ENCODE measurements around the gene CUBN.

The CUBN gene

GRCh38 chr10:17061418-17061817 is 68.2 kb downstream of the CUBN start:
- TF ChIP-seq EZH2 (IDR thresholded peaks at IDR 0.05) (no peak), POLR2AphosphoS5 (IDR thresholded peaks at IDR 0.05; ENCODE audit: borderline replicate concordance, low read depth, low read length) (no peak), FOXP2 (optimal IDR thresholded peaks at IDR 0.05; ENCODE audit: control extremely low read depth, extremely low read length, insufficient read depth) (no peak)
- no peak overlapping the region for H3K27ac ChIP-seq
- no peak for DNase-seq (ENCODE audit: low read depth, low spot score)
- H3K9ac ChIP-seq (ENCODE audit: insufficient read length) = no peak overlapping the region
- no peak overlapping the region for H3K4me3 ChIP-seq
- no peaks in the 10 kb centered on the region for H3K36me3 ChIP-seq (ENCODE audit: insufficient read depth, low read length)
- no peaks in the 10 kb centered on the region for H3K9me3 ChIP-seq (ENCODE audit: low read depth, low read length)

- no peak for TF ChIP-seq FOXP2 (optimal IDR thresholded peaks at IDR 0.05; ENCODE audit: control extremely low read depth, extremely low read length, insufficient read depth)
- no peak for TF ChIP-seq EZH2 (IDR thresholded peaks at IDR 0.05)
- TF ChIP-seq POLR2AphosphoS5 (IDR thresholded peaks at IDR 0.05; ENCODE audit: borderline replicate concordance, low read depth, low read length) = no peak
- Histone ChIP-seq H3K27ac (no peak overlapping the region), H3K9me3 (ENCODE audit: low read depth, low read length) (no peaks in the 10 kb centered on the region), H3K9ac (ENCODE audit: insufficient read length) (no peak overlapping the region), H3K4me3 (no peak overlapping the region), H3K36me3 (ENCODE audit: insufficient read depth, low read length) (no peaks in the 10 kb centered on the region)
- DNase-seq (ENCODE audit: low read depth, low spot score) = no peak
Observed at GRCh38 chr10:17060289-17060688, 69.3 kb downstream of the CUBN start.

GRCh38 chr10:17059197-17059688 is 70.4 kb downstream of the CUBN start:
- peak overlapping the region; percentile 54; the same call in 1 of the 2 replicates for H3K27ac ChIP-seq
- TF ChIP-seq FOXP2 (optimal IDR thresholded peaks at IDR 0.05; ENCODE audit: control extremely low read depth, extremely low read length, insufficient read depth) (no peak), POLR2AphosphoS5 (IDR thresholded peaks at IDR 0.05; ENCODE audit: borderline replicate concordance, low read depth, low read length) (no peak), EZH2 (IDR thresholded peaks at IDR 0.05) (no peak)
- no peak overlapping the region for H3K4me3 ChIP-seq
- H3K36me3 ChIP-seq (ENCODE audit: insufficient read depth, low read length) = no peaks in the 10 kb centered on the region
- no peak for DNase-seq (ENCODE audit: low read depth, low spot score)
- no peaks in the 10 kb centered on the region for H3K9me3 ChIP-seq (ENCODE audit: low read depth, low read length)
- no peak overlapping the region for H3K9ac ChIP-seq (ENCODE audit: insufficient read length)

- no peak overlapping the region for H3K4me3 ChIP-seq
- H3K36me3 ChIP-seq (ENCODE audit: insufficient read depth, low read length) = no peaks in the 10 kb centered on the region
- no peaks in the 10 kb centered on the region for H3K9me3 ChIP-seq (ENCODE audit: low read depth, low read length)
- no peak for DNase-seq (ENCODE audit: low read depth, low spot score)
- no peak overlapping the region for H3K27ac ChIP-seq
- TF ChIP-seq EZH2 (IDR thresholded peaks at IDR 0.05) (no peak), FOXP2 (optimal IDR thresholded peaks at IDR 0.05; ENCODE audit: control extremely low read depth, extremely low read length, insufficient read depth) (no peak), POLR2AphosphoS5 (IDR thresholded peaks at IDR 0.05; ENCODE audit: borderline replicate concordance, low read depth, low read length) (no peak)
- no peak overlapping the region for H3K9ac ChIP-seq (ENCODE audit: insufficient read length)
Observed at GRCh38 chr10:17058093-17058492, 71.5 kb downstream of the CUBN start.

- Histone ChIP-seq H3K9ac (ENCODE audit: insufficient read length) (no peak overlapping the region), H3K27ac (no peak overlapping the region), H3K4me3 (no peak overlapping the region), H3K9me3 (ENCODE audit: low read depth, low read length) (no peaks in the 10 kb centered on the region), H3K36me3 (ENCODE audit: insufficient read depth, low read length) (no peaks in the 10 kb centered on the region)
- no peak for TF ChIP-seq EZH2 (IDR thresholded peaks at IDR 0.05)
- TF ChIP-seq POLR2AphosphoS5 (IDR thresholded peaks at IDR 0.05; ENCODE audit: borderline replicate concordance, low read depth, low read length) = no peak
- no peak for TF ChIP-seq FOXP2 (optimal IDR thresholded peaks at IDR 0.05; ENCODE audit: control extremely low read depth, extremely low read length, insufficient read depth)
- no peak for DNase-seq (ENCODE audit: low read depth, low spot score)
Observed at GRCh38 chr10:17056781-17057428, 72.7 kb downstream of the CUBN start.

- H3K36me3 ChIP-seq (ENCODE audit: insufficient read depth, low read length) = no peaks in the 10 kb centered on the region
- H3K9me3 ChIP-seq (ENCODE audit: low read depth, low read length) = no peaks in the 10 kb centered on the region
- DNase-seq (ENCODE audit: low read depth, low spot score) = no peak
- TF ChIP-seq FOXP2 (optimal IDR thresholded peaks at IDR 0.05; ENCODE audit: control extremely low read depth, extremely low read length, insufficient read depth) (no peak), POLR2AphosphoS5 (IDR thresholded peaks at IDR 0.05; ENCODE audit: borderline replicate concordance, low read depth, low read length) (no peak), EZH2 (IDR thresholded peaks at IDR 0.05) (no peak)
- H3K27ac ChIP-seq = no peak overlapping the region
- no peak overlapping the region for H3K4me3 ChIP-seq
- H3K9ac ChIP-seq (ENCODE audit: insufficient read length) = no peak overlapping the region
Observed at GRCh38 chr10:17053513-17053912, 76.1 kb downstream of the CUBN start.

GRCh38 chr10:17053061-17053460 is 76.5 kb downstream of the CUBN start:
- Histone ChIP-seq H3K27ac (no peak overlapping the region), H3K9me3 (ENCODE audit: low read depth, low read length) (no peaks in the 10 kb centered on the region), H3K9ac (ENCODE audit: insufficient read length) (no peak overlapping the region), H3K36me3 (ENCODE audit: insufficient read depth, low read length) (no peaks in the 10 kb centered on the region), H3K4me3 (no peak overlapping the region)
- TF ChIP-seq POLR2AphosphoS5 (IDR thresholded peaks at IDR 0.05; ENCODE audit: borderline replicate concordance, low read depth, low read length) (no peak), EZH2 (IDR thresholded peaks at IDR 0.05) (no peak), FOXP2 (optimal IDR thresholded peaks at IDR 0.05; ENCODE audit: control extremely low read depth, extremely low read length, insufficient read depth) (no peak)
- DNase-seq (ENCODE audit: low read depth, low spot score) = no peak

- Histone ChIP-seq H3K9ac (ENCODE audit: insufficient read length) (no peak overlapping the region), H3K36me3 (ENCODE audit: insufficient read depth, low read length) (no peaks in the 10 kb centered on the region), H3K27ac (no peak overlapping the region), H3K4me3 (no peak overlapping the region), H3K9me3 (ENCODE audit: low read depth, low read length) (no peaks in the 10 kb centered on the region)
- DNase-seq (ENCODE audit: low read depth, low spot score) = no peak
- TF ChIP-seq EZH2 (IDR thresholded peaks at IDR 0.05) (no peak), POLR2AphosphoS5 (IDR thresholded peaks at IDR 0.05; ENCODE audit: borderline replicate concordance, low read depth, low read length) (no peak), FOXP2 (optimal IDR thresholded peaks at IDR 0.05; ENCODE audit: control extremely low read depth, extremely low read length, insufficient read depth) (no peak)
Observed at GRCh38 chr10:17051851-17052250, 77.8 kb downstream of the CUBN start.

GRCh38 chr10:17049195-17049594 is 80.4 kb downstream of the CUBN start:
- no peak overlapping the region for H3K9ac ChIP-seq (ENCODE audit: insufficient read length)
- no peaks in the 10 kb centered on the region for H3K36me3 ChIP-seq (ENCODE audit: insufficient read depth, low read length)
- H3K27ac ChIP-seq = no peak overlapping the region
- no peak overlapping the region for H3K4me3 ChIP-seq
- no peaks in the 10 kb centered on the region for H3K9me3 ChIP-seq (ENCODE audit: low read depth, low read length)
- no peak for DNase-seq (ENCODE audit: low read depth, low spot score)
- TF ChIP-seq POLR2AphosphoS5 (IDR thresholded peaks at IDR 0.05; ENCODE audit: borderline replicate concordance, low read depth, low read length) (no peak), EZH2 (IDR thresholded peaks at IDR 0.05) (no peak), FOXP2 (optimal IDR thresholded peaks at IDR 0.05; ENCODE audit: control extremely low read depth, extremely low read length, insufficient read depth) (no peak)

Data from SK-N-MC (cell line).